Sigmoid colon (tissue), 7 donors: Measurements from ENCODE around the gene PGAP3. TPM values are rescaled to one million over a fixed set of nuclear protein-coding genes. Genes with fewer than 3 reads are reported as not detected.

Experiments
- DNase-seq: peaks from one replicate; pipeline ENCODE4 v3.0.0-alpha.2; 2019
- H3K27ac ChIP-seq, 4 donors: fragments of 200-600 bp; sonication (generic); one replicate each; pipeline ENCODE4 v1.5.1; 2016 to 2019; ENCODE audit warnings: mild to moderate bottlenecking in 1 of 4
- H3K27me3 ChIP-seq, 3 donors: fragments of 200-600 bp; sonication (generic); one replicate each; pipeline ENCODE4 v1.5.1; 2019; ENCODE audit warnings: mild to moderate bottlenecking in 1 of 3
- H3K36me3 ChIP-seq, 4 donors: fragments of 200-600 bp; sonication (generic); one replicate each; pipeline ENCODE4 v1.5.1; 2016 to 2019
- H3K4me1 ChIP-seq, 4 donors: fragments of 200-600 bp; sonication (generic); one replicate each; pipeline ENCODE4 v1.5.1; 2017 to 2019
- H3K4me3 ChIP-seq, 4 donors: fragments of 200-600 bp; sonication (generic); one replicate each; pipeline ENCODE4 v1.5.1; 2017 to 2019; ENCODE audit warnings: mild to moderate bottlenecking in 2 of 4, moderate library complexity in 1 of 4
- H3K9me3 ChIP-seq, 4 donors: fragments of 200-600 bp in 3 of 4; sonication (generic) in 3 of 4; one replicate each; pipeline versions ENCODE4 v1.5.1 to v1.6.1; 2013 to 2019
- CTCF ChIP-seq, 4 experiments: fragments of 450-650 bp in 3 of 4; fragments of 200-600 bp in 1 of 4; IDR thresholded peaks; one replicate each; pipeline ENCODE4 v1.5.1; 2016 to 2019; ENCODE audit warnings: antibody characterized with exemption in 4 of 4, mild to moderate bottlenecking in 3 of 4, moderate library complexity in 2 of 4
- EP300 ChIP-seq, 4 donors: sonication (generic); formaldehyde crosslinking; IDR thresholded peaks; one replicate each; pipeline ENCODE4 v1.6.1; 2017; ENCODE audit warnings: antibody characterized with exemption in 4 of 4
- POLR2A ChIP-seq, 2 donors: fragments of 450-650 bp; IDR thresholded peaks; one replicate each; pipeline ENCODE4 v1.6.1; 2016; ENCODE audit warnings: antibody characterized with exemption in 2 of 2, mild to moderate bottlenecking in 2 of 2, moderate library complexity in 2 of 2
- POLR2AphosphoS5 ChIP-seq, 4 donors: sonication (generic); formaldehyde crosslinking; IDR thresholded peaks; one replicate each; pipeline ENCODE4 v1.6.1; 2017; ENCODE audit warnings: antibody characterized with exemption in 4 of 4
- WGBS, 2 donors: extraction: QIAGEN DNeasy Blood & Tissue Kit; methylation state at CpG; one replicate each; pipeline ENCODE4 v1.1.7; 2013; 5-methylcytosine and 5-hydroxymethylcytosine counted together
- intact Hi-C: fragments of 100-400 bp; cut with DNase I; formaldehyde crosslinking; loops from one replicate; pipeline ENCODE4 v1.15.1; 2023
- polyA plus RNA-seq, 3 donors: library from polyadenylated mRNA; stranded (reverse); fragments of 200-250 nt; gene quantifications; one replicate each; pipeline ENCODE4 v1.2.3, GENCODE V29; 2013
- total RNA-seq, 4 donors: library from RNA; depleted of rRNA; stranded (reverse); fragments of >200 nt; gene quantifications; one replicate each; pipeline ENCODE4 v1.1.0, GENCODE V29; 2016
- donor health status: healthy with polysubstance abuse.
- donor health status: Bipolar disorder and iron deficiency.
- donor health status: healthy.

Gene PGAP3
- total and polyA plus RNA-seq, 7 donors: 6.9 to 29.6 (median 8.3) TPM

DNA sequence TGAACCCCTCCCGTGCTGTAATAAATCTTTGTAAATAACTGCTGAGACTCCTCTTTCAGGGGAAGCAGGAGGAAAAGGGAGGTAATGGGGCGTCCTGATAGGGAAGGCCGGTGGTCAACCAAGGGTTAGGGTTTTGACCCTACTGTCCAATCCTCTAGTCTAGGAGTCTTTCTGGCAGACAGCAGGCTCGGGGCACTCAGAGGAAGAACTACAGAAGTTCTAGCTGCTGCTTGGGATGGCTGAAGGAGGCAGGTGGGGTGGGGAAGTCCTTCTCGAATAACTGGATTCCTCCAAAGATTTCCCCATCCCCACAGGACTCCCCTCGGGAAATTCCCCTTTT, 51.3 kb downstream of the PGAP3 start:
- no peak for TF ChIP-seq POLR2AphosphoS5 (IDR thresholded peaks at IDR 0.05)
- no peak for TF ChIP-seq POLR2A (IDR thresholded peaks at IDR 0.05)
- TF ChIP-seq CTCF (IDR thresholded peaks at IDR 0.05): no peak
- TF ChIP-seq EP300 (IDR thresholded peaks at IDR 0.05): no peak
- Histone ChIP-seq H3K4me1 (peaks cover 0 to 68% (median 45%) of the 10 kb centered on the region in 4 donors), H3K27ac (peak overlapping the region; percentile 84 to 89 (median 86)), H3K27me3 (peaks cover 0 to 5% (median 0%) of the 10 kb centered on the region in 3 donors), H3K9me3 (no peaks in the 10 kb centered on the region), H3K36me3 (no peaks in the 10 kb centered on the region), H3K4me3 (peak overlapping the region; percentile 73 to 88 (median 82))
- intact Hi-C loops: loop anchor here (2.0 kb wide), 2 partner anchors 94 to 118 kb away; partner anchors contain the start of gene MIEN1
- 12 to 23% methylated on average over 6 of the region's 6 CpGs for WGBS, 2 donors
- DNase-seq: no peak

DNA sequence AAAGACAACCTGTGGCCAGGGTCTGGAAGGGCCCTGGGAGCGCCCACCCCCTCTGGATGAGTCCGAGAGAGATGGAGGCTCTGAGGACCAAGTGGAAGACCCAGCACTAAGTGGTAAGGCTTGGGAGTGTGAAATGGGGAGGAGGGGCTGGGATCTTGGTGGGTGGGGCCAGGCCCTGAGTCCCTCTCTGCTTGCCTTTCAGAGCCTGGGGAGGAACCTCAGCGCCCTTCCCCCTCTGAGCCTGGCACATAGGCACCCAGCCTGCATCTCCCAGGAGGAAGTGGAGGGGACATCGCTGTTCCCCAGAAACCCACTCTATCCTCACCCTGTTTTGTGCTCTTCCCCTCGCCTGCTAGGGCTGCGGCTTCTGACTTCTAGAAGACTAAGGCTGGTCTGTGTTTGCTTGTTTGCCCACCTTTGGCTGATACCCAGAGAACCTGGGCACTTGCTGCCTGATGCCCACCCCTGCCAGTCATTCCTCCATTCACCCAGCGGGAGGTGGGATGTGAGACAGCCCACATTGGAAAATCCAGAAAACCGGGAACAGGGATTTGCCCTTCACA, 52.2 kb downstream of the PGAP3 start:
- no peak for DNase-seq
- H3K9me3 ChIP-seq: no peaks in the 10 kb centered on the region
- intact Hi-C loops: loop anchor here (2.0 kb wide), 2 partner anchors 95 to 119 kb away; partner anchors contain the start of gene MIEN1
- H3K4me1 ChIP-seq: peaks cover 0 to 60% (median 43%) of the 10 kb centered on the region in 4 donors
- TF ChIP-seq CTCF (IDR thresholded peaks at IDR 0.05): no peak
- TF ChIP-seq POLR2AphosphoS5 (IDR thresholded peaks at IDR 0.05): no peak
- no peaks in the 10 kb centered on the region for H3K36me3 ChIP-seq
- WGBS, 2 donors: 77 to 88% methylated on average over 8 of the region's 8 CpGs
- no peak overlapping the region for H3K27ac ChIP-seq
- peaks cover 0 to 13% (median 0%) of the 10 kb centered on the region in 3 donors for H3K27me3 ChIP-seq
- no peak overlapping the region for H3K4me3 ChIP-seq

DNA sequence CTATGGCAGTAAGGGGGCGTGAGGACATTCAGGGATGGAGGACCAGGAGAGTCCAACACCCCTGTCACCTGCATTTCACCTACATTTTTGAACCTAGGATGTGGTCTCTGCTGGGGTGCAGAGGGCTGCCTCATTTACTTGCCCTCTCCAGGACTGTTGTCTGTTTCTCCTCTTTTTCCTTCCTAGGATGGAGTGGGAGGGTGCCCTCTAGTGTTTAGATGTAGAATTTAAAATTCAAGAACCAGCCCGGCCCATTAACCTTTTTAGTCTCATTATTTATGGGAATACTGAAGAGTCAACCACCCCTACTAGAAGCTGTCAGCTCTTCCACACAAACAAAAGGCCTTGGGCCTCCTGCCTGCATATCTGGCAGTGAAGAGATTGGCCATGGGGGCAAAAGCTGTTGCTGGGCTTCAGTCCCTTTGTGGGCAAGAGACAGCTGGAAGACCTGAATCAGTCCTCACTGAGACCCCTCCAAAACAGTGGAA, 53.4 kb downstream of the PGAP3 start:
- 34 to 45% methylated on average over 2 of the region's 2 CpGs for WGBS, 2 donors
- DNase-seq: no peak
- Histone ChIP-seq H3K4me3 (no peak overlapping the region), H3K36me3 (no peaks in the 10 kb centered on the region), H3K4me1 (peaks cover 0 to 48% (median 33%) of the 10 kb centered on the region in 4 donors), H3K9me3 (no peaks in the 10 kb centered on the region), H3K27me3 (peaks cover 0 to 19% (median 11%) of the 10 kb centered on the region in 3 donors), H3K27ac (peak overlapping the region in 2 of 4 donors; percentile 7 to 37)
- intact Hi-C loops: no loop called here
- TF ChIP-seq POLR2A (IDR thresholded peaks at IDR 0.05): no peak
- TF ChIP-seq CTCF (IDR thresholded peaks at IDR 0.05): peak; percentile 62 to 77 (median 64)

- no peak for DNase-seq
- no peaks in the 10 kb centered on the region for H3K36me3 ChIP-seq
- H3K27me3 ChIP-seq: peaks cover 0 to 26% (median 17%) of the 10 kb centered on the region in 3 donors
- 36 to 75% methylated on average over 8 of the region's 8 CpGs for WGBS, 2 donors
- peaks cover 0 to 40% (median 25%) of the 10 kb centered on the region in 4 donors for H3K4me1 ChIP-seq
- intact Hi-C loops: no loop called here
- H3K9me3 ChIP-seq: no peaks in the 10 kb centered on the region
- H3K4me3 ChIP-seq: no peak overlapping the region
- no peak for TF ChIP-seq POLR2AphosphoS5 (IDR thresholded peaks at IDR 0.05)
- no peak for TF ChIP-seq POLR2A (IDR thresholded peaks at IDR 0.05)
- TF ChIP-seq EP300 (IDR thresholded peaks at IDR 0.05): no peak
- no peak for TF ChIP-seq CTCF (IDR thresholded peaks at IDR 0.05)
- peak overlapping the region in 2 of 4 donors; percentile 0 to 55 for H3K27ac ChIP-seq
Measured at GRCh38 chr17:39633570-39634183, 54.2 kb downstream of the PGAP3 start.
